Liver (tissue), 9 donors: ENCODE data around the gene ADGRG1. TPM values are rescaled to one million over a fixed set of nuclear protein-coding genes. Genes with fewer than 3 reads are reported as not detected.

Experiments
- DNase-seq: peaks from one replicate; pipeline ENCODE4 v3.0.0-alpha.2; 2017; ENCODE audit warnings: low spot score
- H3K27ac ChIP-seq, 2 donors: one replicate each; pipeline ENCODE4 v1.7.0; 2013; ENCODE audit warnings: inconsistent platforms in 2 of 2, low read length in 2 of 2, control low read depth in 1 of 2, low read depth in 1 of 2, mild to moderate bottlenecking in 1 of 2
- H3K27me3 ChIP-seq, 4 donors: one replicate each; pipeline versions ENCODE4 v1.6.1 to v1.7.0; 2013; ENCODE audit warnings: low read length in 3 of 4, inconsistent platforms in 1 of 4, mild to moderate bottlenecking in 1 of 4, moderate library complexity in 1 of 4; ENCODE audit not compliant: control insufficient read depth in 4 of 4, insufficient read depth in 4 of 4
- H3K36me3 ChIP-seq, 4 donors: one replicate each; pipeline versions ENCODE4 v1.6.1 to v1.7.0; 2013; ENCODE audit warnings: low read length in 3 of 4, mild to moderate bottlenecking in 3 of 4, low read depth in 1 of 4, moderate library complexity in 1 of 4; ENCODE audit not compliant: control insufficient read depth in 4 of 4, insufficient read depth in 3 of 4
- H3K4me1 ChIP-seq, 4 donors: one replicate each; pipeline versions ENCODE4 v1.6.1 to v1.7.0; 2013; ENCODE audit warnings: low read length in 3 of 4, mild to moderate bottlenecking in 3 of 4, moderate library complexity in 1 of 4; ENCODE audit not compliant: control insufficient read depth in 4 of 4, insufficient read depth in 4 of 4
- H3K4me3 ChIP-seq, 3 donors: one replicate each; pipeline versions ENCODE4 v1.6.1 to v1.7.0; 2013; ENCODE audit warnings: low read length in 3 of 3, control low read depth in 1 of 3, low read depth in 1 of 3, mild to moderate bottlenecking in 1 of 3
- H3K9ac ChIP-seq, 2 donors: one replicate each; pipeline ENCODE4 v1.7.0; 2013; ENCODE audit warnings: low read length in 2 of 2, mild to moderate bottlenecking in 2 of 2, moderate library complexity in 2 of 2, control low read depth in 1 of 2, low read depth in 1 of 2
- H3K9me3 ChIP-seq, 4 donors: one replicate each; pipeline versions ENCODE4 v1.6.1 to v1.7.0; 2013; ENCODE audit warnings: low read length in 3 of 4; ENCODE audit not compliant: control insufficient read depth in 4 of 4
- ATF3 ChIP-seq: IDR thresholded peaks from 2 replicates; pipeline ENCODE4 v1.6.1; 2016; ENCODE audit warnings: antibody characterized with exemption
- EGR1 ChIP-seq, 2 donors: IDR thresholded peaks; 2 replicates each; pipeline ENCODE4 v1.6.1; 2016 to 2018; ENCODE audit warnings: antibody characterized with exemption in 2 of 2, low read depth in 2 of 2
- FOXA1 ChIP-seq: IDR thresholded peaks from 2 replicates; pipeline ENCODE4 v1.6.1; 2016; ENCODE audit warnings: antibody characterized with exemption
- FOXA2 ChIP-seq: IDR thresholded peaks from 2 replicates; pipeline ENCODE4 v1.6.1; 2016; ENCODE audit warnings: antibody characterized with exemption
- GABPA ChIP-seq, 2 donors: IDR thresholded peaks in 1 of 2; conservative IDR thresholded peaks in 1 of 2; 2 replicates each; pipeline ENCODE4 v1.6.1; 2016; ENCODE audit warnings: antibody characterized with exemption in 2 of 2, mild to moderate bottlenecking in 1 of 2, moderate library complexity in 1 of 2
- HNF4A ChIP-seq, 2 donors: conservative IDR thresholded peaks; 2 replicates each; pipeline ENCODE4 v1.6.1; 2016; ENCODE audit warnings: antibody characterized with exemption in 2 of 2, mild to moderate bottlenecking in 2 of 2
- HNF4G ChIP-seq: IDR thresholded peaks from 2 replicates; pipeline ENCODE4 v1.6.1; 2016; ENCODE audit warnings: antibody characterized with exemption
- JUND ChIP-seq, 2 donors: IDR thresholded peaks; 2 replicates each; pipeline ENCODE4 v1.6.1; 2016; ENCODE audit warnings: antibody characterized with exemption in 2 of 2
- NR2F2 ChIP-seq: IDR thresholded peaks from 2 replicates; pipeline ENCODE4 v1.6.1; 2016; ENCODE audit warnings: antibody characterized with exemption
- RAD21 ChIP-seq, 2 donors: IDR thresholded peaks; 2 replicates each; pipeline ENCODE4 v1.6.1; 2016; ENCODE audit warnings: antibody characterized with exemption in 2 of 2, mild to moderate bottlenecking in 2 of 2
- RXRA ChIP-seq, 2 donors: IDR thresholded peaks; 2 replicates each; pipeline ENCODE4 v1.6.1; 2017 to 2018; ENCODE audit warnings: antibody characterized with exemption in 2 of 2, mild to moderate bottlenecking in 1 of 2
- SP1 ChIP-seq: IDR thresholded peaks from 2 replicates; pipeline ENCODE4 v1.6.1; 2018; ENCODE audit warnings: antibody characterized with exemption, mild to moderate bottlenecking
- TAF1 ChIP-seq: conservative IDR thresholded peaks from 2 replicates; pipeline ENCODE4 v1.6.1; 2016; ENCODE audit warnings: antibody characterized with exemption, mild to moderate bottlenecking
- YY1 ChIP-seq: IDR thresholded peaks from 2 replicates; pipeline ENCODE4 v1.6.1; 2016; ENCODE audit warnings: antibody characterized with exemption, mild to moderate bottlenecking
- WGBS: extraction: QIAGEN DNeasy Blood & Tissue Kit; methylation state at CpG from one replicate; pipeline ENCODE4 v1.1.7; 2013; 5-methylcytosine and 5-hydroxymethylcytosine counted together
- polyA plus RNA-seq, 2 donors: library from polyadenylated mRNA; stranded (reverse) in 1 of 2; unstranded in 1 of 2; fragments of 200-250 nt in 1 of 2; fragments of >200 nt in 1 of 2; fragmentation: Nextera tagmentation in 1 of 2; extraction: Ambion mirVana in 1 of 2; gene quantifications; one replicate each; pipeline versions ENCODE4 v1.2.1 to v1.2.3, GENCODE V29; 2013 to 2015
- total RNA-seq, 2 donors: library from RNA; depleted of rRNA; stranded (reverse); fragments of >200 nt; gene quantifications; one replicate each; pipeline ENCODE4 v1.2.3, GENCODE V29; 2014
- TF ChIP-seq, protein P1 (sequence below): IDR thresholded peaks from 2 replicates; pipeline ENCODE4 v1.6.1; 2016; ENCODE audit warnings: antibody characterized with exemption
- TF ChIP-seq, protein P2 (sequence below): fragments of 150-350 bp; IDR thresholded peaks from 2 replicates; pipeline ENCODE4 v1.5.1; 2017; ENCODE audit warnings: improper control_type of control experiment, low read depth, low read length; ENCODE audit not compliant: missing input control
- TF ChIP-seq, protein P3 (sequence below): IDR thresholded peaks from 2 replicates; pipeline ENCODE4 v1.6.1; 2016; ENCODE audit warnings: antibody characterized with exemption, mild to moderate bottlenecking
- TF ChIP-seq, protein P4 (sequence below): IDR thresholded peaks from 2 replicates; pipeline ENCODE4 v1.6.1; 2016; ENCODE audit warnings: antibody characterized with exemption
- donor health status: healthy.
- donor health status: healthy.
- donor health status: healthy.
- donor health status: healthy.
- donor health status: healthy.

Gene ADGRG1
- total and polyA plus RNA-seq, 4 donors = 1.7 to 3.3 (median 2.0) TPM

DNA sequence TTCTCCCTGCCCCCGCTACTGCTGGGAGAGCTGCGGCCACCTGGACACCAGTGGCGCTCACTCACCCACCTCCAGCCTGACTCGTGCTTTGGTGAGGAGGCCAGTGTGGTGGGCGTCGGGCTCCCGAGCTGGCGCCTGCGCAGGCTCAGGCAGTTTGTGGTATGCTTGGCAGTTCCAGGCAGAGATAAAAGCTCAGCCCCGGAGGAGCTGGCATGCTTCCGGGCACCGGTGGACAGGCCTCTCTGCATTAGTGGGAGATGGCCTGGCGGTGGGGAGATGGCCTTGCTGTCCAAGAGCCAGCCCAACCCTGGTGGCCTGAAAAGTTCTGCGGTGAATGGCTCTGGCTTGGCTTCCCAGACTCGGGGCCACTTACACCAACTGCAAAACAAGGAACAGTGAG, 4.1 kb downstream of the ADGRG1 start:
- no peaks in the 10 kb centered on the region for H3K36me3 ChIP-seq
- H3K9me3 ChIP-seq = no peaks in the 10 kb centered on the region
- TF ChIP-seq, protein P1, sequence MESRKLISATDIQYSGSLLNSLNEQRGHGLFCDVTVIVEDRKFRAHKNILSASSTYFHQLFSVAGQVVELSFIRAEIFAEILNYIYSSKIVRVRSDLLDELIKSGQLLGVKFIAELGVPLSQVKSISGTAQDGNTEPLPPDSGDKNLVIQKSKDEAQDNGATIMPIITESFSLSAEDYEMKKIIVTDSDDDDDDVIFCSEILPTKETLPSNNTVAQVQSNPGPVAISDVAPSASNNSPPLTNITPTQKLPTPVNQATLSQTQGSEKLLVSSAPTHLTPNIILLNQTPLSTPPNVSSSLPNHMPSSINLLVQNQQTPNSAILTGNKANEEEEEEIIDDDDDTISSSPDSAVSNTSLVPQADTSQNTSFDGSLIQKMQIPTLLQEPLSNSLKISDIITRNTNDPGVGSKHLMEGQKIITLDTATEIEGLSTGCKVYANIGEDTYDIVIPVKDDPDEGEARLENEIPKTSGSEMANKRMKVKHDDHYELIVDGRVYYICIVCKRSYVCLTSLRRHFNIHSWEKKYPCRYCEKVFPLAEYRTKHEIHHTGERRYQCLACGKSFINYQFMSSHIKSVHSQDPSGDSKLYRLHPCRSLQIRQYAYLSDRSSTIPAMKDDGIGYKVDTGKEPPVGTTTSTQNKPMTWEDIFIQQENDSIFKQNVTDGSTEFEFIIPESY = no peak
- no peak for TF ChIP-seq RXRA (IDR thresholded peaks at IDR 0.05)
- H3K9ac ChIP-seq = no peak overlapping the region
- H3K27me3 ChIP-seq = peaks cover 0 to 3% (median 0%) of the 10 kb centered on the region in 4 donors
- H3K4me3 ChIP-seq = no peak overlapping the region
- no peak for DNase-seq
- 87% methylated on average over 15 of the region's 15 CpGs for WGBS
- peaks cover 4 to 22% (median 13%) of the 10 kb centered on the region in 4 donors for H3K4me1 ChIP-seq
- no peak overlapping the region for H3K27ac ChIP-seq

GRCh38 chr16:57633383-57634064, 5.1 kb downstream of the ADGRG1 start:
- Histone ChIP-seq H3K9ac (no peak overlapping the region), H3K27ac (no peak overlapping the region), H3K9me3 (no peaks in the 10 kb centered on the region), H3K4me1 (peaks cover 4 to 22% (median 11%) of the 10 kb centered on the region in 4 donors), H3K27me3 (peaks cover 0 to 3% (median 0%) of the 10 kb centered on the region in 4 donors), H3K4me3 (no peak overlapping the region), H3K36me3 (no peaks in the 10 kb centered on the region)
- DNase-seq = no peak
- 95% methylated on average over 11 of the region's 11 CpGs for WGBS
- TF ChIP-seq FOXA1 (no peak), SP1 (no peak), HNF4G (no peak), RXRA (IDR thresholded peaks at IDR 0.05) (no peak), TAF1 (no peak), GABPA (IDR thresholded peaks at IDR 0.05 in 1 of 2, conservative IDR thresholded peaks at IDR 0.05 in 1 of 2) (no peak), NR2F2 (no peak), EGR1 (IDR thresholded peaks at IDR 0.05; ENCODE audit: low read depth in 2 of 2) (no peak), JUND (IDR thresholded peaks at IDR 0.05) (no peak), FOXA2 (no peak), YY1 (no peak), RAD21 (IDR thresholded peaks at IDR 0.05) (no peak), HNF4A (conservative IDR thresholded peaks at IDR 0.05) (no peak), ATF3 (no peak)
- TF ChIP-seq, protein P2, sequence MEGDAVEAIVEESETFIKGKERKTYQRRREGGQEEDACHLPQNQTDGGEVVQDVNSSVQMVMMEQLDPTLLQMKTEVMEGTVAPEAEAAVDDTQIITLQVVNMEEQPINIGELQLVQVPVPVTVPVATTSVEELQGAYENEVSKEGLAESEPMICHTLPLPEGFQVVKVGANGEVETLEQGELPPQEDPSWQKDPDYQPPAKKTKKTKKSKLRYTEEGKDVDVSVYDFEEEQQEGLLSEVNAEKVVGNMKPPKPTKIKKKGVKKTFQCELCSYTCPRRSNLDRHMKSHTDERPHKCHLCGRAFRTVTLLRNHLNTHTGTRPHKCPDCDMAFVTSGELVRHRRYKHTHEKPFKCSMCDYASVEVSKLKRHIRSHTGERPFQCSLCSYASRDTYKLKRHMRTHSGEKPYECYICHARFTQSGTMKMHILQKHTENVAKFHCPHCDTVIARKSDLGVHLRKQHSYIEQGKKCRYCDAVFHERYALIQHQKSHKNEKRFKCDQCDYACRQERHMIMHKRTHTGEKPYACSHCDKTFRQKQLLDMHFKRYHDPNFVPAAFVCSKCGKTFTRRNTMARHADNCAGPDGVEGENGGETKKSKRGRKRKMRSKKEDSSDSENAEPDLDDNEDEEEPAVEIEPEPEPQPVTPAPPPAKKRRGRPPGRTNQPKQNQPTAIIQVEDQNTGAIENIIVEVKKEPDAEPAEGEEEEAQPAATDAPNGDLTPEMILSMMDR = no peak
- TF ChIP-seq, protein P3, sequence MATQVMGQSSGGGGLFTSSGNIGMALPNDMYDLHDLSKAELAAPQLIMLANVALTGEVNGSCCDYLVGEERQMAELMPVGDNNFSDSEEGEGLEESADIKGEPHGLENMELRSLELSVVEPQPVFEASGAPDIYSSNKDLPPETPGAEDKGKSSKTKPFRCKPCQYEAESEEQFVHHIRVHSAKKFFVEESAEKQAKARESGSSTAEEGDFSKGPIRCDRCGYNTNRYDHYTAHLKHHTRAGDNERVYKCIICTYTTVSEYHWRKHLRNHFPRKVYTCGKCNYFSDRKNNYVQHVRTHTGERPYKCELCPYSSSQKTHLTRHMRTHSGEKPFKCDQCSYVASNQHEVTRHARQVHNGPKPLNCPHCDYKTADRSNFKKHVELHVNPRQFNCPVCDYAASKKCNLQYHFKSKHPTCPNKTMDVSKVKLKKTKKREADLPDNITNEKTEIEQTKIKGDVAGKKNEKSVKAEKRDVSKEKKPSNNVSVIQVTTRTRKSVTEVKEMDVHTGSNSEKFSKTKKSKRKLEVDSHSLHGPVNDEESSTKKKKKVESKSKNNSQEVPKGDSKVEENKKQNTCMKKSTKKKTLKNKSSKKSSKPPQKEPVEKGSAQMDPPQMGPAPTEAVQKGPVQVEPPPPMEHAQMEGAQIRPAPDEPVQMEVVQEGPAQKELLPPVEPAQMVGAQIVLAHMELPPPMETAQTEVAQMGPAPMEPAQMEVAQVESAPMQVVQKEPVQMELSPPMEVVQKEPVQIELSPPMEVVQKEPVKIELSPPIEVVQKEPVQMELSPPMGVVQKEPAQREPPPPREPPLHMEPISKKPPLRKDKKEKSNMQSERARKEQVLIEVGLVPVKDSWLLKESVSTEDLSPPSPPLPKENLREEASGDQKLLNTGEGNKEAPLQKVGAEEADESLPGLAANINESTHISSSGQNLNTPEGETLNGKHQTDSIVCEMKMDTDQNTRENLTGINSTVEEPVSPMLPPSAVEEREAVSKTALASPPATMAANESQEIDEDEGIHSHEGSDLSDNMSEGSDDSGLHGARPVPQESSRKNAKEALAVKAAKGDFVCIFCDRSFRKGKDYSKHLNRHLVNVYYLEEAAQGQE = no peak
- TF ChIP-seq, protein P1 = no peak
- TF ChIP-seq, protein P4, sequence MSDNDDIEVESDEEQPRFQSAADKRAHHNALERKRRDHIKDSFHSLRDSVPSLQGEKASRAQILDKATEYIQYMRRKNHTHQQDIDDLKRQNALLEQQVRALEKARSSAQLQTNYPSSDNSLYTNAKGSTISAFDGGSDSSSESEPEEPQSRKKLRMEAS = no peak
